NT2/D1 (cell line): ENCODE results near the gene TRMO.

Experiments
- SUZ12 ChIP-seq: IDR thresholded peaks from 2 replicates; pipeline ENCODE4 v1.6.1; 2011; ENCODE audit not compliant: insufficient read length, insufficient read depth; ENCODE audit errors: extremely low read depth
- YY1 ChIP-seq: IDR thresholded peaks from 2 replicates; pipeline ENCODE4 v1.6.1; 2011; ENCODE audit not compliant: insufficient read length, insufficient read depth

DNA sequence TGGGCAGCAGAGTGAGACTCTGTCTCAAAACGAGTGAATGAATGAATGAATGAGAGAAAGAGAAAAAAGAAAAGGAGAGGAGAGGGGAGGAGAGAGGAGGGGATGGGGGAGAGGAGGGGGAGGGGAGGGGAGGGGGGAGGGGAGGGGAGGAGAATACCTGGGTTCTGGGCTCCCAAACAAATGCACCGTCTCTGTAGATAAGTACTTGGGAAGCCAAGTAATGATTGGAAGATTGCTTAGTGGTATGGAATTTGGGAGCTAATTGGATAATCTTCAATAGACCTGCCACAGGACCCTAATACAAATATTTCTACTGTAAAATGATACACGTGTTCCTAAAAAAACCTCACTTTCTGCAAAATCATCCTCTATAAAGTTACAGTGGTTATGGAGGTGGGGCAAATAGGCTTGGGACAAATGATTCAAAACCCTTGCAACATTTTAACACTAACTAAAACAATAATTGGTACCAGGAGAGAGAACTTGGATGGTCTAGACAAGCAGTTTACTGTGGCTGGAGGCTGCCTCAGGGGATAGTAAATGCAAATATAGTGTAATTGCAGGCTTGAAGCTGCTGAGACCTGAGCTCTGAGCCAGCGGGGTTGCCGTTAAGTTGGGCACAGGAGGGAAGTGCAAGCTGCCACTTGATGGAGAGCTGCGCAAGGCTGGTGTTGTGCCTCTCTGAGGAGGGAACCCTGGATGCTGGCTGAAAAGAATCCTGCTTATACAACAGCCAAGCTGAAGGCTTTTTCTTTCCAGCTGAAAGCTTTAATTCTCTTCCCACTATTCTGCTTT lies 12.2 kb upstream of the TRMO start:
- TF ChIP-seq SUZ12 = no peak
- no peak for TF ChIP-seq YY1
